ENCODE results near the gene PACRG.

DNA sequence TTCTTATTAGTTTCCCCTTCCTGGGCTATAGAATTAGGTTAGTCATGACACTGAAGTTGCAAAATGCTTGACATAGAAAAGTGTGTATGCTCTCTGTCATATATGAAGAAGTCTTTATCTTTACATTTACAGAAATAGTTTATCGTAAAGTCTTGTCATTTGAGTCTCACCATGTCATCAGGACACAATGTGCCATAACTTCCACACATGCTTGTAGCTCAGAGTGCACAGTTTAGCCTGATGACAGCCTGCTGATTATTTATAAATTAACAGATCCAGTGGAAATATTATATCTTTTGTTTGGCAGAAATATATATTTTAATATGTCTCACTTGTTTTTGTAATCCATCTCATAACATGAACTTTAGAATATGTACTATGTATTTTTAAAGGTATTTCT, 399.8 kb downstream of the PACRG start:
- TF ChIP-seq, protein P1, sequence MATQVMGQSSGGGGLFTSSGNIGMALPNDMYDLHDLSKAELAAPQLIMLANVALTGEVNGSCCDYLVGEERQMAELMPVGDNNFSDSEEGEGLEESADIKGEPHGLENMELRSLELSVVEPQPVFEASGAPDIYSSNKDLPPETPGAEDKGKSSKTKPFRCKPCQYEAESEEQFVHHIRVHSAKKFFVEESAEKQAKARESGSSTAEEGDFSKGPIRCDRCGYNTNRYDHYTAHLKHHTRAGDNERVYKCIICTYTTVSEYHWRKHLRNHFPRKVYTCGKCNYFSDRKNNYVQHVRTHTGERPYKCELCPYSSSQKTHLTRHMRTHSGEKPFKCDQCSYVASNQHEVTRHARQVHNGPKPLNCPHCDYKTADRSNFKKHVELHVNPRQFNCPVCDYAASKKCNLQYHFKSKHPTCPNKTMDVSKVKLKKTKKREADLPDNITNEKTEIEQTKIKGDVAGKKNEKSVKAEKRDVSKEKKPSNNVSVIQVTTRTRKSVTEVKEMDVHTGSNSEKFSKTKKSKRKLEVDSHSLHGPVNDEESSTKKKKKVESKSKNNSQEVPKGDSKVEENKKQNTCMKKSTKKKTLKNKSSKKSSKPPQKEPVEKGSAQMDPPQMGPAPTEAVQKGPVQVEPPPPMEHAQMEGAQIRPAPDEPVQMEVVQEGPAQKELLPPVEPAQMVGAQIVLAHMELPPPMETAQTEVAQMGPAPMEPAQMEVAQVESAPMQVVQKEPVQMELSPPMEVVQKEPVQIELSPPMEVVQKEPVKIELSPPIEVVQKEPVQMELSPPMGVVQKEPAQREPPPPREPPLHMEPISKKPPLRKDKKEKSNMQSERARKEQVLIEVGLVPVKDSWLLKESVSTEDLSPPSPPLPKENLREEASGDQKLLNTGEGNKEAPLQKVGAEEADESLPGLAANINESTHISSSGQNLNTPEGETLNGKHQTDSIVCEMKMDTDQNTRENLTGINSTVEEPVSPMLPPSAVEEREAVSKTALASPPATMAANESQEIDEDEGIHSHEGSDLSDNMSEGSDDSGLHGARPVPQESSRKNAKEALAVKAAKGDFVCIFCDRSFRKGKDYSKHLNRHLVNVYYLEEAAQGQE (IDR thresholded peaks at IDR 0.05; ENCODE audit: low read depth): no peak
- TF ChIP-seq, protein P2, sequence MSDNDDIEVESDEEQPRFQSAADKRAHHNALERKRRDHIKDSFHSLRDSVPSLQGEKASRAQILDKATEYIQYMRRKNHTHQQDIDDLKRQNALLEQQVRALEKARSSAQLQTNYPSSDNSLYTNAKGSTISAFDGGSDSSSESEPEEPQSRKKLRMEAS (IDR thresholded peaks at IDR 0.05): no peak
- TF ChIP-seq RAD21 (IDR thresholded peaks at IDR 0.05; ENCODE audit: low read depth) (no peak), CEBPB (IDR thresholded peaks at IDR 0.05) (no peak), TEAD4 (IDR thresholded peaks at IDR 0.05) (no peak), TCF12 (IDR thresholded peaks at IDR 0.05; ENCODE audit: low read depth) (no peak), CREB1 (IDR thresholded peaks at IDR 0.05; ENCODE audit: low read depth) (no peak), YY1 (IDR thresholded peaks at IDR 0.05; ENCODE audit: low read depth) (no peak), TAF1 (IDR thresholded peaks at IDR 0.05; ENCODE audit: low read depth) (no peak)

Data from Ishikawa (cell line).